Endodermal cell (in vitro differentiated cells): Measurements from ENCODE around the gene XDH. TPM values are rescaled to one million over a fixed set of nuclear protein-coding genes. Genes with fewer than 3 reads are reported as not detected.

ENCODE experiments used
- DNase-seq: peaks from one replicate; pipeline ENCODE4 v3.0.0-alpha.2; 2017
- H3K27ac ChIP-seq: 2 replicates; pipeline ENCODE4 v1.5.1; 2013; ENCODE audit warnings: mild to moderate bottlenecking, low read depth, low read length, moderate library complexity
- H3K27me3 ChIP-seq: 2 replicates; pipeline ENCODE4 v1.6.1; 2013; ENCODE audit warnings: mild to moderate bottlenecking, low read length, moderate library complexity; ENCODE audit not compliant: insufficient read depth, control insufficient read depth, poor library complexity, severe bottlenecking
- H3K36me3 ChIP-seq: 2 replicates; pipeline ENCODE4 v1.7.0; 2013; ENCODE audit warnings: mild to moderate bottlenecking, low read length, moderate library complexity; ENCODE audit not compliant: control insufficient read depth, insufficient read depth
- H3K4me1 ChIP-seq: one replicate; pipeline ENCODE4 v1.7.0; 2013; ENCODE audit warnings: low read length; ENCODE audit not compliant: control insufficient read depth, insufficient read depth
- H3K4me3 ChIP-seq: 2 replicates; pipeline ENCODE4 v1.5.1; 2013; ENCODE audit warnings: mild to moderate bottlenecking, low read length, moderate library complexity
- H3K9ac ChIP-seq: 2 replicates; pipeline ENCODE4 v1.6.1; 2013; ENCODE audit warnings: mild to moderate bottlenecking, low read length, moderate library complexity; ENCODE audit not compliant: poor library complexity, severe bottlenecking; ENCODE audit errors: extremely low read depth
- H3K9me3 ChIP-seq: 2 replicates; pipeline ENCODE4 v1.6.1; 2013; ENCODE audit warnings: mild to moderate bottlenecking, low read length, moderate library complexity; ENCODE audit not compliant: control insufficient read depth
- H3K27ac Mint-ChIP-seq: 2 replicates; pipeline ENCODE4 v1.8.0; 2020; ENCODE audit warnings: mixed read lengths
- H3K27me3 Mint-ChIP-seq: 2 replicates; pipeline ENCODE4 v1.8.0; 2021; ENCODE audit warnings: mild to moderate bottlenecking, mixed read lengths; ENCODE audit not compliant: insufficient read depth
- H3K36me3 Mint-ChIP-seq: 2 replicates; pipeline ENCODE4 v1.8.0; 2020; ENCODE audit warnings: low read depth, mixed read lengths
- H3K4me1 Mint-ChIP-seq: 2 replicates; pipeline ENCODE4 v1.8.0; 2020; ENCODE audit warnings: mixed read lengths
- H3K4me3 Mint-ChIP-seq: 2 replicates; pipeline ENCODE4 v1.8.0; 2020; ENCODE audit warnings: mild to moderate bottlenecking, moderate library complexity, mixed read lengths
- H3K9me3 Mint-ChIP-seq: 2 replicates; pipeline ENCODE4 v1.8.0; 2020; ENCODE audit warnings: mild to moderate bottlenecking, mixed read lengths
- CTCF ChIP-seq: fragments of 200-600 bp; sonication (generic); conservative IDR thresholded peaks from 2 replicates; pipeline ENCODE4 v1.5.0; 2021; ENCODE audit warnings: antibody characterized with exemption, mild to moderate bottlenecking
- WGBS, 2 experiments: methylation state at CpG; one replicate each; pipeline versions ENCODE4 v1.1.5 to v1.1.7; 2013; ENCODE audit warnings: missing lambda C conversion rate in 2 of 2, mixed read lengths in 1 of 2; ENCODE audit not compliant: insufficient coverage in 1 of 2, insufficient read length in 1 of 2; 5-methylcytosine and 5-hydroxymethylcytosine counted together
- long read RNA-seq, 4 experiments: library from polyadenylated mRNA in 2 of 4; library from RNA in 1 of 4; library from capped mRNA in 1 of 4; stranded (forward) in 3 of 4; unstranded in 1 of 4; transcript quantifications; one replicate each; pipeline ENCODE4 v2.0.0, GENCODE V29; 2020 to 2021; ENCODE audit warnings: inconsistent platforms in 1 of 4
- polyA plus RNA-seq, 2 experiments: library from polyadenylated mRNA; stranded (reverse); fragments of 50-300 nt; gene quantifications; one replicate each; pipeline ENCODE4 v1.2.3, GENCODE V29; 2013
- total RNA-seq, 2 donors: library from RNA; stranded (reverse); fragmentation: NEBNext Ultra II Directional in 1 of 2; extraction: Animal tissue kit (Norgen Biotek cat#: 25700) in 1 of 2; gene quantifications; 2 replicates in 1 of 2; 3 replicates in 1 of 2; pipeline ENCODE4 v1.2.1, GENCODE V29; 2021

The XDH gene
- total RNA-seq = 1 to 10 TPM; 1.9 to 4.0 TPM
- 0.61 TPM for polyA plus RNA-seq (2013, experiment 1 of 2)
- polyA plus RNA-seq (2013, experiment 2 of 2) = 0.41 TPM
- long read RNA-seq, experiment 1 = 0 reads
- long read RNA-seq, experiment 2, partial matches to known transcripts = 0 of 1 reads
- long read RNA-seq, experiment 2, other reads (novel, unspliced or antisense) = 1 of 1 reads
- long read RNA-seq, experiment 3, partial matches to known transcripts = 4 of 9 reads
- long read RNA-seq, experiment 3, other reads (novel, unspliced or antisense) = 5 of 9 reads
- long read RNA-seq, experiment 4, partial matches to known transcripts = 0 of 1 reads
- long read RNA-seq, experiment 4, other reads (novel, unspliced or antisense) = 1 of 1 reads

- Histone ChIP-seq H3K9ac (no peak within 1 kb of the TSS), H3K4me1 (no peaks in the 10 kb centered on the region), H3K9me3 (peaks cover 4% of the 10 kb centered on the region), H3K27ac (no peak within 1 kb of the TSS), H3K36me3 (no peaks in the 10 kb centered on the region), H3K4me3 (no peak within 1 kb of the TSS), H3K27me3 (no peaks in the 10 kb centered on the region)
- no peak within 1 kb of the TSS for H3K27ac Mint-ChIP-seq
- no peak within 1 kb of the TSS for H3K4me3 Mint-ChIP-seq
- 92% methylated on average over 5 of the region's 5 CpGs; no CpG with 5 or more reads in 1 of the 2 experiments for WGBS, 2 experiments
- H3K36me3 Mint-ChIP-seq = no peaks in the 10 kb centered on the region
- no peaks in the 10 kb centered on the region for H3K9me3 Mint-ChIP-seq
- H3K4me1 Mint-ChIP-seq = peaks cover 8% of the 10 kb centered on the region
- DNase-seq = no peak
- no peaks in the 10 kb centered on the region for H3K27me3 Mint-ChIP-seq
- TF ChIP-seq CTCF = no peak
These were observed at the start of gene XDH for GRCh38 chr2:31414601-31415241. Gene XDH (minus strand): TSS chr2:31414742. CDS start chr2:31414666, 76 bp downstream.

- H3K27ac ChIP-seq = no peak overlapping the region
- no peak overlapping the region for H3K4me3 Mint-ChIP-seq
- H3K9me3 ChIP-seq = peaks cover 35% of the 10 kb centered on the region
- no peak for DNase-seq
- peaks cover 2% of the 10 kb centered on the region for H3K36me3 Mint-ChIP-seq
- TF ChIP-seq CTCF = no peak
- H3K4me3 ChIP-seq = no peak overlapping the region
- no peaks in the 10 kb centered on the region for H3K27me3 Mint-ChIP-seq
- peaks cover 39% of the 10 kb centered on the region for H3K9me3 Mint-ChIP-seq
- 88 to 100% methylated on average over 4 of the region's 4 CpGs for WGBS, 2 experiments
- H3K9ac ChIP-seq = no peak overlapping the region
- H3K27ac Mint-ChIP-seq = no peak overlapping the region
- no peaks in the 10 kb centered on the region for H3K27me3 ChIP-seq
- no peaks in the 10 kb centered on the region for H3K36me3 ChIP-seq
- no peaks in the 10 kb centered on the region for H3K4me1 Mint-ChIP-seq
- no peaks in the 10 kb centered on the region for H3K4me1 ChIP-seq
These were observed 43.1 kb upstream of the XDH start for GRCh38 chr2:31457651-31458050.

GRCh38 chr2:31446848-31447247, 32.3 kb upstream of the XDH start:
- Histone ChIP-seq H3K36me3 (no peaks in the 10 kb centered on the region), H3K27me3 (no peaks in the 10 kb centered on the region), H3K27ac (no peak overlapping the region), H3K4me1 (no peaks in the 10 kb centered on the region), H3K9me3 (peaks cover 11% of the 10 kb centered on the region), H3K4me3 (no peak overlapping the region), H3K9ac (no peak overlapping the region)
- Mint-ChIP-seq H3K4me1 (no peaks in the 10 kb centered on the region), H3K27me3 (no peaks in the 10 kb centered on the region), H3K27ac (no peak overlapping the region), H3K4me3 (no peak overlapping the region), H3K9me3 (peaks cover 25% of the 10 kb centered on the region), H3K36me3 (peaks cover 3% of the 10 kb centered on the region)
- no peak for TF ChIP-seq CTCF
- DNase-seq = no peak
- WGBS, 2 experiments = 93 to 94% methylated on average over 2 to 3 of the region's 3 CpGs
